HG03064 (cell line): ENCODE data around the gene UBALD1.
A peak's percentile ranks its signal among the peaks of the same experiment; 100 is the strongest.

Source experiments
- ATAC-seq: cut with Tn5 transposase; IDR thresholded peaks from one replicate; pipeline ENCODE4 v1.9.1; 2021; ENCODE audit warnings: low read depth; ENCODE audit not compliant: unreplicated experiment

Gene UBALD1

DNA sequence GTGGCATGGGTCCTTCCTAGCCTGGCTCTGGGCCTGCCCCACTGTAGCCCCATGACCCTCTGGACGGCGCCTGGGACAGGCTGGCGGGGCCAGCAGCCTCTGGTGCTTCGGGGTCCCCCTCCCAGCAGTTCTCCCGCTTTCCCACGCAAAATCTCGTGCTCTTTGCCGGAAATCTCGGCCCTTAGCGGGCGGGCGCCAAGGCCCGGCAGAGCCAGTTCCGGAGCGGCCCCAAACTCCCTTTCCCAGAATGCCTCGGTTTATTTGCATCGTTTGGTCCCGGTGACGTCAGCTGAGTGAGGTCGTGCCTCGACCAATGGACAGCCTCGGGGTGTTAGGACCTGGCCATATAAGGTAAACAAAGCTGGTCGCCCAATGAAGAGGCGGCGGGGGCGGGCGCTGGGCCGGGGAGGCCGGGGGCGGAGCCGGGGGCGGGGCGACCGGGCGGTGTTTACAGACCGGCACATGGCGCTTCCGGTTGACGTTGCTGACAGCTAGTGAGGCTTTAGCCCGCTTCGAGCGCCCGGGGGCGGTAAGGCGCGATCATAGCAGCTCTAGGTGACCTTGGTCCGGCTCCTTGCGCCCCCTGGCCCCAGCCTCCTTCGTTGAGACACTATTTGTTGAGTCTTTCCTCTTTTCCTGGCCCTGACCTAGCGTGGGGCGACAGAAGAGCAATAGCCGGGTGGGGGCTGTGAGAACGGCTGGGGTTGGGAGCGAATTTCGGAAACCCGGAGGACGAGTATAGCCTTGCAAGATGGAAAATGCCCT, 1.5 kb upstream of the UBALD1 start:
- ATAC-seq, result peak; percentile 66

DNA sequence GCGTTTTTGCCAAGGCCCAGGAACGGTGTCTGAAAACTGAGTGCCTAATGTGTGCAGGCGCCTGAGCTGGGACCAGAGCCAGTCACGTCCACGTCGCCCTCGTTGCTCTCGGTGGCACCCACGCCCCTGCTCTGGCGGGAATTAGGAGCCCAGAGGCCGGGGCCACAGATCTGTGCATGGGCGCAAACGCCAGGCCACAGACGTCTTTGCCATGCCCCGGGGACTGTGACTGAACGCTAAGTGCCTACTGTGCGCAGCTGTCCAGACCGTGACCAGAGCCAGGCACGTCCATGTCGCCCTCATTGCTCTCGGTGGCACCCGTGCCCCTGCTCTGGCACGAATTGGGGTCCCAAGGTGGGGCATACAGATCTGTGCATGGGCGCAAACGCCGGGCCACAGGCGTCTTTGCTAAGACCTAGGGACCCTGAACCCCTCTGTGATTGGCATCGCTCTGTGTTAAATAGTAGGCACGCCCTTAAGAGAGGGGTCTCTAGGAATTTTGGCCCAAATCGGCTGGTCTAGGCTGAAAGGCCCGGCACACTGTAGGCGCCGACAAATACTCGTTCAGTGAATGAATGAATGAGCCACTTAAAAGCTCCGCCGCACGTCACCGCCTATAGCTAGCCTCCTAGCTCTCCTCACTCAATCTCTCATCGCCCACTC, 827 bp upstream of the UBALD1 start:
- no peak for ATAC-seq

- ATAC-seq, result peak; percentile 4
Observed at GRCh38 chr16:4613636-4614570, 785 bp downstream of the UBALD1 start.

DNA sequence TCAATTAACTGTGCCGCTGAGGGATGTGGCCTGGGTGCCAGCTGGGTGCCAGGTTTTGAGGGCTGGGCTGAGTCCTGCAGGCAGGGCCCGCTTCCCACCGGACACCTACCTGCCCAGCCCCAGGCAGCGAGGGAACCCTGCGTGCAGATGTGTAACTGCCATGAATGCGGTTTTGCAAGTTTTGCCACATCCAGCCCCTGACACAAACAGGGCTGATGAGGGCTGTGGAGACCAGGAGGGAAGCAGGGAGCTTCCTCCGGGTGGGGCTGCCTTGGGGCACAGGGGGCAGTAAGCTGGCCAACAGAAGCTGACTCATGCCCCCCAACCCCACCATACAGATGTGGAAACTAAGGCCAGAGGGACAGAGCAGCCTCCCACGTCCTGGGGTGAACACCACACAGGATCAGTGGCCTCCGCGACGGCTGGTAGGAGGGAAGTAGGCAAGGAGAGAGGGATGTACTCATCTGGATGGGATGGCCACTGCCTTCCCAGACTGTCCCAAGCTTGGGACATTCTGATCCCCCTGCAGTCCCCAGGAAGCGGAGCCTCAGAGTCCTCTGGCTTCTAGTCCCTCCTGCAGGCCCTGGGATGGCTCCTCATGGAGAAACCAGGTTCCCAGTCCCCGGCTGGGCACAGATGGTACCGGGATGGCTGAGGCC, 1.6 kb downstream of the UBALD1 start:
- no peak for ATAC-seq

GRCh38 chr16:4612474-4612931, 2.2 kb downstream of the UBALD1 start:
- no peak for ATAC-seq

DNA sequence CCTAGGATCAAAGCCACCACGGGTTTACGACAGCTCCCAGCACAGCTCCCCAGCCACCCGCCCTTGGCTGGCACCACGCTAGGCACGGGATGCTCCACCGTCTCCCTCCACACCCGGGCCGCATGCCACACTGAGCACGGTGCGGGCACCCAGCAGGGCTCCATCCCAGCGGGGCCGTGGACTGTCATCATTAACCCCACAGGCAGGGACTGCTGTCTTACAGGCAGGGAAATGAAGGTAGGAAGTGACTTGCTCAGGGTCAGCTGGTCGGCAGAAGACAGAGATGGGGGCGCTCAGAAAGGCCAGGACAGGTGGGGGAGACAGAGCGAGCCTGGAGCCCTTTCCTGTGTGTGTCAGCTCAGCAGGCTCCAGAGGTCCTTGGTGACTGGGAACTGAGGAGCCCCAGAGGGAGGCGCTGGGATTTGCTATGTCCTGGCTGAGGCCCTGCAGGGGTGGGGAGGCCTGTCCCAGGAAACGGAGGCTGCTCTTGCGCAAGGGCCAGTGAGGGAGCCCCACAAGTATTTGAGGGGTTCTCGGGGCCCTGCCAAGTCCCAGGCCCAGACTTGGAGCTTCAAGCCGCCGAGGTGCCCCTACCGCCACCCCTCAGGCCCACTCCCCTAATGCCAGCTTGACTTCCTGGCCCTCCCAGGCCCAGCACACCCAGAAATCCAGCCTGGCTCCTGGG, 3.2 kb downstream of the UBALD1 start:
- no peak for ATAC-seq

DNA sequence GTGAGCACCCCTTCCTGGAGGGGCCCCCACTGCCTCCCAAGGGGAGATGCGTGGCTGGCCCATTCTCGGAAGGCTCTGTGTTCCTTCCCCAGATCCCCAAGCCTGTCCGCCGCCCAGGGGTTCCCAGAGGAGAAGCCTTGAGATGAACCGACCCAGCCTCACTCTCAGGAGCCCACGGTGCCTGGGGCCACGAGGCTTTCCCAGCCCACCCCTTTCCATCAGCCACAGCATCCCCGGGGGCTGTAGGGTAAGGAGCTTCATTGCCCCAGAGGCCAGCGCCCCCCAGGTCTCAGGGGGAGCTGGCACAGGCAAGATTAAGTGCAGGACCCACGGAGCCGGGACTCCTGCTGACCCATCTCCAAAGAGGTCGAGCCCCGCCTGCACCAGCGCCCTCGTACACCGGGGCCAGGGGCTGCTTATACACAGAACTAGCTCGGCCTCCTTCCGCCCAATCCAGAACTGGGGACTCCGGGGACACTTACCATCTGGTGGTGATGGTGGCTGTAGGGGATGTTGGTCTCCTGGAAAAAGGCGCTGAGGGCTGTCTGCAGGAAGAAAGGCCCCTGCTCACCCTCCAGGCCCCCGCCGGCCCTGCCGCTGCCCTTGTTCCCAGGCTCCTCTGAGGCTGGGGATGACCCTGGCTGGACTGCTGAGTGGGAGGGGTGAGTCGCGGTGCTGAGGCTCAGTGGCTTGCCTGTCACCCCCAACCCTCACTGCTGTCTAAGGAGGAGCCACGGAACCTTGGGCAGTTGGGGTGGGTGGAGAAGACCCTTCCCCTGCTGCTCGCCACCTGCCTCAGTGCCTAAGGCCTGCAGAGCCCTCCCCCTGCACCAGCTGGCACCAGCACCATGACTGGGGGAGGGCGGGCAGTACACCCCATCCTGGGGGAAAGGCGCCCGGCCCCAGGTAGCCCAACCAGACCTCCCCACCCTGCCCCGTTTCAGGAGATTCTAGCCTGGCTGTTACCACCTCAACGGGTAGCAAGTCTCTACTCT, 4.4 kb downstream of the UBALD1 start:
- no peak for ATAC-seq

DNA sequence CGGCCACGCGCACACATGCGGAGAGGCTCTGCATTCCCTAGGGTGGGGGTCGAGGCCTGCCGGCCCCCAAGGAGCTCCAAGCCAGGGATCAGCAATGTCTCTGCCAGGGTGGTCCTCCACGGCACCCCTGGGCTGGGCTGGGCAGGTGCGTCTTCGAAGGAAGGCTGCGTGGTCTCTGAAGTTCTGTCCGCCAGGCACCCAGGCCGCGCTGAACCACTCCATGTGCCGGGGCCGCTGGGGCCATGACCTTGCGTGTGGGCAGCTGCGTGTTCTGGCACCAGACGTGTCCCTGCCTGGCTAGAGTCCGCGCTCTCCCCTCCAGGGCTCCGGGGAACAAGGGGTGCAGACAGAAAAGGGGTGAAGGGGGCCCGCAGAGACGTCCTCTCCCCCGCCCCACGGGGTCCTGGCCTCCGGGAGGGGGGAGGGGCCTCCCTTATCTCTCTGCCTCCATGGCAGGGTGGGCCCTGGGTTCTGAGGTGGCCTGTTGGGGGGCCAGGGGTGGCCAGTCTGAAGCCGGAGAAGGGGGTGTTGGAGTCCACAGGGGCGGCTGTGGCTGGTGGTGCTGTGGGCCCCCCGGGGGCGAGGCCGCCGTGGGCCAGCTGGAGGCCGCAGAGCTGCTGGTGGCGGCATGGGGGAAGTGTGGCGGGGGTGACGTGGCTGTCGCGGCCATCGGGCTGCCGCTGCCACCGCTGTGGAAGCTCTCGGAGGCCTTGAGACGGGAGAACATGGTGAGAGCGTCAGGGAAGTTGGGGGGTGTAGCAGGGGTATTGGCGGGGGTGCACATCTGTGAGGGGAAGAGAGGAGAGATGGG, 5.3 kb downstream of the UBALD1 start:
- no peak for ATAC-seq

DNA sequence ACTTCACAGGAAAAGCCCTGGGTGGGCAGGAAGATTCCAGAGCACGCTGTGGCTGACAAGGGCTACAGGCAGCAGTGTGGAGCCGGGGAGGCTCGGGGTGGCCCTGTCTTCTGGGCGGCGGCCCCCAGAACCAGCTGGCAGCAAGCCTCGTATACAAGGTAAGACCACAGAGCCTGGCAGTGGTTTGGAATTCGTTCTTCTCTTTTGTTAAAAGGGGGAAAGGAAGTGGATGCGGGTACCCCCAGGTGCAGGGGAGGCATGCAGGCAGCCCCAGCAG, 6.0 kb downstream of the UBALD1 start:
- no peak for ATAC-seq

GRCh38 chr16:4607841-4608703, 6.6 kb downstream of the UBALD1 start:
- no peak for ATAC-seq

DNA sequence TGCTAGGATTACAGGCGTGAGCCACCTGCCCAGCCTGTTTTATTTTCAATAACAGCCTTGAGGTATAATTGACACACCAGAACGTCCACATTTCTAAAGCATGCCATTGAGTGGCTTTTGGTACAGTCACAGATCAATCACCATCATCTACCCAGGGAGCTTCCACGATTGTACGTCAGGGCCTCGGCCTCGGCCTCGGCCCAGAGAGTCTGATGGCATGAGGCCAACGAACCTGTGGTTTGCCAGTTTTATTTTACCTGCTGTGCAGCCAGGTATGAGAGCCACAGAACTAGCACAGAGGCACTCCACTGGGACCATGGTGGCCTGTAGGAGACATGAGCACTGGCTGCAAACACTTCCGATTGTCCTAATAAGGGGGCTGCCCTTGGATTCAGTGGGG, 8.3 kb downstream of the UBALD1 start:
- ATAC-seq, result no peak

DNA sequence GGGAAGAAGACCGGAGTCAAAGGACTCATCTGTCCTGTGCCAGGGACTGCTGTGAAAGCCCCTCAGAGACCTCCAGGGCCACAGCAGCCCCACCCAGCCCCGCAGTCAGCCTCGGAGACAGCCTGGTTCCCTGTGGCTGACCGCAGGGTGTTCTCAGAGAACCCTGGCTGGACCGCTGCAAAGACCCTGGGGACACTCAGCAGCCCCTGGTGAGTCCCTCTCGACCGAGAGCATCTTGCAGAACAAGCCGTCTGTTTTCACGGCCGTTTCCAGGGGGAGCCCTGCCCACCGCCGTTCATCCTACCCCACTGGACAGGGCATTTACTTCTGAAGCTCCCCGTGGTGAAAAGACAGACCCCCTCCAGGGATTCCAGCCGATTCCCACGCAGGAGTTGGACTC, 10.3 kb downstream of the UBALD1 start:
- no peak for ATAC-seq

DNA sequence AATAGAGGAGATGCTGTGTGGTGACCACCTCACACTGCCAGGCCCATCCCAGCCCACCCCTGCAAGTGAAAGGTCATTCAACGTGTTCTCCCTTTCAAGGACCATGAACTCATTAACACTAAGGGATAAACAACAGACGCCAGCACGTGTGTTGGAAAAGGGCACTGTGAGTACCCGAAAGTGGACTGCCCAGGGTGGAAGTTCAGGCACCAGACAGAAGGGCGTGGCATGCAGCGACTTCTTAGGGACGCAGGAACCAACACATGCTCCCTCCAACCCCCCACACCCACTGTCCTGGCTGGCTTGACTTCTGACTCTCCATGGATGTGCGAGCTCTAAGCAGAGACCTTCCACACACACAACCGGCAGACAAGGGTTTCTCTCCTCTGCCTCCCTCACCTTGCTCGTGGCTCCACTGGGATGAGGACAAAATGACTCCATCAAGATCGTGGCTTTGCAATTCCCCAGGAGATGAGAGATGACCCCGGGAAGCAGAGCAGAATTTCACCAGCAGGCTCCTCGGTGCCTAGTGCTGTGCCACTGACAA, 11.0 kb downstream of the UBALD1 start:
- ATAC-seq, result no peak

- ATAC-seq, result no peak
Observed at GRCh38 chr16:4602331-4602730, 12.4 kb downstream of the UBALD1 start.

DNA sequence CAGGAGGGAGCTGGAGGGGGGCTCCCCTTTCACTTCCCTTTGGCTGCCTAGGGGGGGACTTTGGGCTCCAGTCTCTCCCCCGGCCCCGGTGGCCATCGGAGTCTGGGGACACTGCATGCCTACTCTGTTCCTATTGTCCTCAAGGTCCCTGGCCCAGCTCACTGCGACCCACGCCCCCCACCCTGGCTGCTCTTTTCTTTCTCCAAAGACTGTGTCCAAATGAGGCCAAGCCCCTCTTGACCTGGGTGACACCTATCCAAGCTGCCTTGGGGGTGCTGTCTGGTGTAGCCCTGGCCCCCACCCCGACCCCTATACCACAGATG, 12.9 kb downstream of the UBALD1 start:
- ATAC-seq, result no peak

- ATAC-seq, result no peak
Observed at GRCh38 chr16:4601036-4601863, 13.4 kb downstream of the UBALD1 start.
